ENCODE measurements around the gene DLG2. TPM values are rescaled to one million over a fixed set of nuclear protein-coding genes. Genes with fewer than 3 reads are reported as not detected.

DLG2 gene
- total and polyA plus RNA-seq, 9 of the 15 experiments (the other 6 are each of a cell fraction or from before 2014, with no cell fraction given), result 0.52 to 1.6 (median 0.95) TPM

DNA sequence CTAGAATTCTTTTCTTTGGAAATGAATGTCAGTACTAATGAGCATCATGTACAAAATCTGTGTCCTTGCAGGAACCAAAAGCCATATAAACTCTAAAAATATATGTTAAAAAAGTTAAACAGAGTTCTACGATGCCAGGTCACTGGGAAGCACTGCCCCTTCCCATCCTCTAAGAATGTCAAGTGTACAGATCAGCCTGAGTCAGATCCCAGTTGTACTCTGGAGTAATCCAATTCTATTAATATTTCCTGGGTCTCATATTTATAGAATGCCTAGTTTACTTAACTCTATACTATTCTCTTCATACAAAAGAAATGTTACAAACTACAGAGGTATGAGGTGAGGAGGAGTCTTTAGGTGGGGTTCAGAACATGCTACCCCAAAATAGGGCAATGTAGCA lies 460.1 kb downstream of the DLG2 start:
- Histone ChIP-seq H3K9me1 (ENCODE audit: control insufficient read depth, insufficient read depth, low read length) (no peaks in the 10 kb centered on the region), H3K27ac (ENCODE audit: extremely low read depth, low read depth, low read length) (no peak overlapping the region), H3K27me3 (ENCODE audit: control insufficient read depth in 2 of 2, insufficient read depth in 2 of 2, low read length in 2 of 2) (no peaks in the 10 kb centered on the region), H3K4me1 (replicated peaks in 1 of 2; ENCODE audit: control insufficient read depth in 2 of 2, insufficient read depth in 2 of 2, low read length in 2 of 2) (no peaks in the 10 kb centered on the region), H4K20me1 (replicated peaks; ENCODE audit: control insufficient read depth, insufficient read depth, low read length) (no peaks in the 10 kb centered on the region), H3K79me2 (ENCODE audit: control insufficient read depth, insufficient read depth, low read length) (no peaks in the 10 kb centered on the region), H2AFZ (ENCODE audit: low read depth, low read length) (no peak overlapping the region), H3K9me3 (replicated peaks; ENCODE audit: control insufficient read depth, insufficient read depth, low read depth, low read length) (no peaks in the 10 kb centered on the region; the same call in 1 of the 2 replicates), H3K36me3 (ENCODE audit: control insufficient read depth, insufficient read depth, low read length) (no peaks in the 10 kb centered on the region), H3K4me2 (ENCODE audit: insufficient read depth, low read length) (no peak overlapping the region), H3K9ac (ENCODE audit: insufficient read depth in 1 of 2, low read depth in 2 of 2, low read length in 2 of 2) (no peak overlapping the region), H3K4me3 (no peak overlapping the region)
- ATAC-seq (no peak), DNase-seq (ENCODE audit: extremely low read depth in 1 of 4, low spot score in 3 of 4) (no peak), FAIRE-seq (no peak)
- 0% methylated on average over 1 of the region's 1 CpG for WGBS (ENCODE audit: insufficient coverage, low coverage, missing lambda C conversion rate)
- ChIA-PET CTCF (ENCODE audit: low intra/inter-chr PET ratio) (no interaction called here), POLR2A (no interaction called here)
- in situ Hi-C loops (cut with MboI), result no loop called here
- intact Hi-C loops (cut with micrococcal nuclease), result no loop called here
- no TSS peak for BruUV-seq (replicated peaks)
- TF ChIP-seq NEUROD1 (IDR thresholded peaks at IDR 0.05; ENCODE audit: borderline replicate concordance, low read depth, low read length, partially characterized antibody) (no peak), ZBTB26 (CRISPR knock-in tag; IDR thresholded peaks at IDR 0.05) (no peak), HMBOX1 (IDR thresholded peaks at IDR 0.05) (no peak), ZNF561 (CRISPR knock-in tag; conservative IDR thresholded peaks at IDR 0.05) (no peak), HDAC6 (IDR thresholded peaks at IDR 0.05; ENCODE audit: low read depth, low read length) (no peak), NR2F6 (CRISPR knock-in tag; IDR thresholded peaks at IDR 0.05) (no peak), DACH1 (IDR thresholded peaks at IDR 0.05; ENCODE audit: partially characterized antibody) (no peak), SMAD1 (IDR thresholded peaks at IDR 0.05; ENCODE audit: low read depth, low read length, partially characterized antibody) (no peak), U2AF1 (optimal IDR thresholded peaks at IDR 0.05; ENCODE audit: low read depth, low read length) (no peak), TRIM24 (IDR thresholded peaks at IDR 0.05) (no peak), ZNF197 (CRISPR knock-in tag; IDR thresholded peaks at IDR 0.05; ENCODE audit: low read depth) (no peak), ARHGAP35 (IDR thresholded peaks at IDR 0.05; ENCODE audit: partially characterized antibody) (no peak), ZNF324 (CRISPR knock-in tag; IDR thresholded peaks at IDR 0.05) (no peak)
- TF ChIP-seq, protein P1, sequence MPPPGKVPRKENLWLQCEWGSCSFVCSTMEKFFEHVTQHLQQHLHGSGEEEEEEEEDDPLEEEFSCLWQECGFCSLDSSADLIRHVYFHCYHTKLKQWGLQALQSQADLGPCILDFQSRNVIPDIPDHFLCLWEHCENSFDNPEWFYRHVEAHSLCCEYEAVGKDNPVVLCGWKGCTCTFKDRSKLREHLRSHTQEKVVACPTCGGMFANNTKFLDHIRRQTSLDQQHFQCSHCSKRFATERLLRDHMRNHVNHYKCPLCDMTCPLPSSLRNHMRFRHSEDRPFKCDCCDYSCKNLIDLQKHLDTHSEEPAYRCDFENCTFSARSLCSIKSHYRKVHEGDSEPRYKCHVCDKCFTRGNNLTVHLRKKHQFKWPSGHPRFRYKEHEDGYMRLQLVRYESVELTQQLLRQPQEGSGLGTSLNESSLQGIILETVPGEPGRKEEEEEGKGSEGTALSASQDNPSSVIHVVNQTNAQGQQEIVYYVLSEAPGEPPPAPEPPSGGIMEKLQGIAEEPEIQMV (tag; conservative IDR thresholded peaks at IDR 0.05; ENCODE audit: low read depth), result no peak
- TF ChIP-seq, protein P2, sequence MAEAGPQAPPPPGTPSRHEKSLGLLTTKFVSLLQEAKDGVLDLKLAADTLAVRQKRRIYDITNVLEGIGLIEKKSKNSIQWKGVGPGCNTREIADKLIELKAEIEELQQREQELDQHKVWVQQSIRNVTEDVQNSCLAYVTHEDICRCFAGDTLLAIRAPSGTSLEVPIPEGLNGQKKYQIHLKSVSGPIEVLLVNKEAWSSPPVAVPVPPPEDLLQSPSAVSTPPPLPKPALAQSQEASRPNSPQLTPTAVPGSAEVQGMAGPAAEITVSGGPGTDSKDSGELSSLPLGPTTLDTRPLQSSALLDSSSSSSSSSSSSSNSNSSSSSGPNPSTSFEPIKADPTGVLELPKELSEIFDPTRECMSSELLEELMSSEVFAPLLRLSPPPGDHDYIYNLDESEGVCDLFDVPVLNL (CRISPR knock-in tag; IDR thresholded peaks at IDR 0.05; ENCODE audit: low read depth), result no peak
- TF ChIP-seq, protein P3, sequence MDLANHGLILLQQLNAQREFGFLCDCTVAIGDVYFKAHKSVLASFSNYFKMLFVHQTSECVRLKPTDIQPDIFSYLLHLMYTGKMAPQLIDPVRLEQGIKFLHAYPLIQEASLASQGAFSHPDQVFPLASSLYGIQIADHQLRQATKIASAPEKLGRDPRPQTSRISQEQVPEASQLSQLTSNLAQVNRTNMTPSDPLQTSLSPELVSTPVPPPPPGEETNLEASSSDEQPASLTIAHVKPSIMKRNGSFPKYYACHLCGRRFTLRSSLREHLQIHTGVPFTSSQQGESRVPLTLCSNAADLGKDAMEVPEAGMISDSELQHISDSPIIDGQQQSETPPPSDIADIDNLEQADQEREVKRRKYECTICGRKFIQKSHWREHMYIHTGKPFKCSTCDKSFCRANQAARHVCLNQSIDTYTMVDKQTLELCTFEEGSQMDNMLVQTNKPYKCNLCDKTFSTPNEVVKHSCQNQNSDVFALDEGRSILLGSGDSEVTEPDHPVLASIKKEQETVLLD (IDR thresholded peaks at IDR 0.05), result no peak

Measured in K562 (cell line).